Vagina (tissue), 2 donors: ENCODE measurements around the gene PRRT3.

Experiments
- CTCF ChIP-seq, 3 experiments: fragments of 450-650 bp in 2 of 3; fragments of 200-600 bp in 1 of 3; sonication (generic) in 1 of 3; IDR thresholded peaks; one replicate each; pipeline ENCODE4 v1.5.1; 2017 to 2019; ENCODE audit warnings: antibody characterized with exemption in 3 of 3, mild to moderate bottlenecking in 2 of 3, moderate library complexity in 2 of 3
- POLR2AphosphoS5 ChIP-seq, 2 donors: sonication (generic); formaldehyde crosslinking; IDR thresholded peaks; one replicate each; pipeline ENCODE4 v1.9.0; 2017; ENCODE audit warnings: antibody characterized with exemption in 2 of 2, mild to moderate bottlenecking in 2 of 2, low read depth in 1 of 2; ENCODE audit not compliant: insufficient read depth in 1 of 2

- TF ChIP-seq POLR2AphosphoS5 (IDR thresholded peaks at IDR 0.05; ENCODE audit: insufficient read depth in 1 of 2, low read depth in 1 of 2) (no peak), CTCF (IDR thresholded peaks at IDR 0.05) (no peak)
Observed at GRCh38 chr3:9917820-9918219, 34.4 kb downstream of the PRRT3 start.
